Right renal cortex interstitium (tissue), 3 donors: ENCODE data around the gene GREB1. TPM values are rescaled to one million over a fixed set of nuclear protein-coding genes. Genes with fewer than 3 reads are reported as not detected.

ENCODE experiments used
- DNase-seq, 3 donors: peaks; one replicate each; pipeline ENCODE4 v3.0.0-alpha.2; 2013; ENCODE audit warnings: low read depth in 3 of 3, low spot score in 2 of 3
- polyA plus RNA-seq, 3 donors: library from polyadenylated mRNA; unstranded; fragments of 120-200 nt; gene quantifications; one replicate each; pipeline ENCODE4 v1.2.1, GENCODE V29; 2013; ENCODE audit not compliant: insufficient read length in 3 of 3

Gene GREB1
- polyA plus RNA-seq, 3 donors = 10.8 to 11.0 (median 10.8) TPM

- no peak for DNase-seq
These were observed 24.5 kb downstream of the GREB1 start for GRCh38 chr2:11558214-11558886.

- no peak for DNase-seq
These were observed 25.4 kb downstream of the GREB1 start for GRCh38 chr2:11559066-11559785.

- DNase-seq = no peak
These were observed 25.9 kb downstream of the GREB1 start for GRCh38 chr2:11559786-11560155.

GRCh38 chr2:11560806-11561205 is 27.0 kb downstream of the GREB1 start:
- no peak for DNase-seq

GRCh38 chr2:11562011-11562410 is 28.2 kb downstream of the GREB1 start:
- DNase-seq = no peak

- DNase-seq = no peak
These were observed 28.6 kb downstream of the GREB1 start for GRCh38 chr2:11562476-11562875.

GRCh38 chr2:11563784-11564666 is 30.2 kb downstream of the GREB1 start:
- DNase-seq = no peak

- DNase-seq = no peak
These were observed 31.1 kb downstream of the GREB1 start for GRCh38 chr2:11564816-11565567.

- DNase-seq = no peak
These were observed 32.5 kb downstream of the GREB1 start for GRCh38 chr2:11566383-11566782.

- DNase-seq = no peak
These were observed 33.8 kb downstream of the GREB1 start for GRCh38 chr2:11567631-11568031.

GRCh38 chr2:11568436-11568835 is 34.6 kb downstream of the GREB1 start:
- DNase-seq = no peak

- no peak for DNase-seq
These were observed 35.8 kb downstream of the GREB1 start for GRCh38 chr2:11569636-11570035.

GRCh38 chr2:11571170-11571569 is 37.3 kb downstream of the GREB1 start:
- no peak for DNase-seq

GRCh38 chr2:11572996-11573395 is 39.2 kb downstream of the GREB1 start:
- DNase-seq = no peak

GRCh38 chr2:11573418-11574175 is 39.8 kb downstream of the GREB1 start:
- no peak for DNase-seq

GRCh38 chr2:11574176-11575046 is 40.6 kb downstream of the GREB1 start:
- DNase-seq = no peak

- DNase-seq = no peak
These were observed 42.6 kb downstream of the GREB1 start for GRCh38 chr2:11576398-11576797.

GRCh38 chr2:11577101-11577883 is 43.4 kb downstream of the GREB1 start:
- DNase-seq = no peak
